SJSA1 (cell line): ENCODE measurements around the gene DPM3. TPM values are rescaled to one million over a fixed set of nuclear protein-coding genes. Genes with fewer than 3 reads are reported as not detected.

ENCODE experiments used
- DNase-seq, 2 experiments: peaks; one replicate each; pipeline ENCODE4 v3.0.0-alpha.2; 2015 to 2020; ENCODE audit warnings: low spot score in 2 of 2, low read depth in 1 of 2
- H3K27ac ChIP-seq: fragments of 250-450 bp; sonication (Bioruptor Pico); 2 replicates; pipeline ENCODE4 v1.5.1; 2020; ENCODE audit warnings: mild to moderate bottlenecking, moderate library complexity
- H3K27me3 ChIP-seq: fragments of 250-450 bp; sonication (Bioruptor Pico); replicated peaks from 2 replicates; pipeline ENCODE4 v1.5.1; 2020; ENCODE audit warnings: mild to moderate bottlenecking, moderate library complexity
- H3K36me3 ChIP-seq: fragments of 250-450 bp; sonication (Bioruptor Pico); 2 replicates; pipeline ENCODE4 v1.5.1; 2020; ENCODE audit warnings: mild to moderate bottlenecking
- H3K4me1 ChIP-seq: fragments of 250-450 bp; sonication (Bioruptor Pico); replicated peaks from 2 replicates; pipeline ENCODE4 v1.6.1; 2021; ENCODE audit warnings: mild to moderate bottlenecking
- H3K4me3 ChIP-seq: fragments of 250-450 bp; sonication (Bioruptor Pico); 2 replicates; pipeline ENCODE4 v1.5.1; 2020; ENCODE audit warnings: mild to moderate bottlenecking
- H3K9me3 ChIP-seq: fragments of 250-450 bp; sonication (Bioruptor Pico); replicated peaks from 2 replicates; pipeline ENCODE4 v1.5.1; 2020; ENCODE audit warnings: mild to moderate bottlenecking
- total RNA-seq: library from RNA; depleted of rRNA; stranded (reverse); fragments of >200 nt; shearing (Covaris generic); gene quantifications from 2 replicates; pipeline ENCODE4 v1.2.3, GENCODE V29; 2014; rRNA removed

DPM3 gene
- total RNA-seq, 1 experiment from 2014 or later = 40.7 TPM

- H3K27ac ChIP-seq = no peak overlapping the region
- no peaks in the 10 kb centered on the region for H3K4me1 ChIP-seq
- DNase-seq = no peak
- no peaks in the 10 kb centered on the region for H3K36me3 ChIP-seq
- no peak overlapping the region for H3K4me3 ChIP-seq
- no peaks in the 10 kb centered on the region for H3K27me3 ChIP-seq
- H3K9me3 ChIP-seq = no peaks in the 10 kb centered on the region
These were observed 37.0 kb downstream of the DPM3 start for GRCh38 chr1:155103325-155103724.

GRCh38 chr1:155099331-155099730 lies 41.0 kb downstream of the DPM3 start:
- H3K9me3 ChIP-seq = no peaks in the 10 kb centered on the region
- peaks cover 9% of the 10 kb centered on the region for H3K27me3 ChIP-seq
- no peak overlapping the region for H3K27ac ChIP-seq
- DNase-seq = no peak
- no peaks in the 10 kb centered on the region for H3K36me3 ChIP-seq
- no peaks in the 10 kb centered on the region for H3K4me1 ChIP-seq
- no peak overlapping the region for H3K4me3 ChIP-seq

DNA sequence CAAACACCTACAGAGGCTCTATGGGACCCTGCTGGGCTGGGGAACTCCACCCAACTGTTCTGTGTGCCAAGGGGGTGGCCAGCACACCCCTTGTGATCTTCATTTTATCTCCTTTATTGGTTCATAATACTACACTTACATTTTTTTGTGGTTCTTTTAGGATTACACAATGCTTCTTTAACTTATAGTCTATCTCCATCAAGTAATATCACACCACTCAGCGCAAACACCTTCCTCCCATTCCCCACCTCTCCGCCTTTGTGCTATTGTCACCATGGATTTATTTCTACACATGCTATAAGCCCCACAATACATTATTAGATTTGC lies 45.7 kb downstream of the DPM3 start:
- peaks cover 14% of the 10 kb centered on the region for H3K4me1 ChIP-seq
- H3K27ac ChIP-seq = no peak overlapping the region
- H3K27me3 ChIP-seq = peaks cover 9% of the 10 kb centered on the region
- no peak for DNase-seq
- no peak overlapping the region for H3K4me3 ChIP-seq
- no peaks in the 10 kb centered on the region for H3K9me3 ChIP-seq
- H3K36me3 ChIP-seq = no peaks in the 10 kb centered on the region

GRCh38 chr1:155093911-155094621 lies 46.3 kb downstream of the DPM3 start:
- peaks cover 9% of the 10 kb centered on the region for H3K27me3 ChIP-seq
- H3K4me1 ChIP-seq = peaks cover 14% of the 10 kb centered on the region
- no peaks in the 10 kb centered on the region for H3K9me3 ChIP-seq
- no peak overlapping the region for H3K27ac ChIP-seq
- H3K4me3 ChIP-seq = no peak overlapping the region
- DNase-seq = no peak
- no peaks in the 10 kb centered on the region for H3K36me3 ChIP-seq

GRCh38 chr1:155092641-155093040 lies 47.7 kb downstream of the DPM3 start:
- no peak overlapping the region for H3K4me3 ChIP-seq
- DNase-seq = no peak
- H3K36me3 ChIP-seq = no peaks in the 10 kb centered on the region
- H3K27ac ChIP-seq = no peak overlapping the region
- peaks cover 14% of the 10 kb centered on the region for H3K4me1 ChIP-seq
- no peaks in the 10 kb centered on the region for H3K9me3 ChIP-seq
- peaks cover 9% of the 10 kb centered on the region for H3K27me3 ChIP-seq

GRCh38 chr1:155092131-155092530 lies 48.2 kb downstream of the DPM3 start:
- Histone ChIP-seq H3K36me3 (no peaks in the 10 kb centered on the region), H3K9me3 (no peaks in the 10 kb centered on the region), H3K4me3 (no peak overlapping the region), H3K27ac (no peak overlapping the region), H3K27me3 (peaks cover 9% of the 10 kb centered on the region), H3K4me1 (peaks cover 19% of the 10 kb centered on the region)
- DNase-seq = no peak

DNA sequence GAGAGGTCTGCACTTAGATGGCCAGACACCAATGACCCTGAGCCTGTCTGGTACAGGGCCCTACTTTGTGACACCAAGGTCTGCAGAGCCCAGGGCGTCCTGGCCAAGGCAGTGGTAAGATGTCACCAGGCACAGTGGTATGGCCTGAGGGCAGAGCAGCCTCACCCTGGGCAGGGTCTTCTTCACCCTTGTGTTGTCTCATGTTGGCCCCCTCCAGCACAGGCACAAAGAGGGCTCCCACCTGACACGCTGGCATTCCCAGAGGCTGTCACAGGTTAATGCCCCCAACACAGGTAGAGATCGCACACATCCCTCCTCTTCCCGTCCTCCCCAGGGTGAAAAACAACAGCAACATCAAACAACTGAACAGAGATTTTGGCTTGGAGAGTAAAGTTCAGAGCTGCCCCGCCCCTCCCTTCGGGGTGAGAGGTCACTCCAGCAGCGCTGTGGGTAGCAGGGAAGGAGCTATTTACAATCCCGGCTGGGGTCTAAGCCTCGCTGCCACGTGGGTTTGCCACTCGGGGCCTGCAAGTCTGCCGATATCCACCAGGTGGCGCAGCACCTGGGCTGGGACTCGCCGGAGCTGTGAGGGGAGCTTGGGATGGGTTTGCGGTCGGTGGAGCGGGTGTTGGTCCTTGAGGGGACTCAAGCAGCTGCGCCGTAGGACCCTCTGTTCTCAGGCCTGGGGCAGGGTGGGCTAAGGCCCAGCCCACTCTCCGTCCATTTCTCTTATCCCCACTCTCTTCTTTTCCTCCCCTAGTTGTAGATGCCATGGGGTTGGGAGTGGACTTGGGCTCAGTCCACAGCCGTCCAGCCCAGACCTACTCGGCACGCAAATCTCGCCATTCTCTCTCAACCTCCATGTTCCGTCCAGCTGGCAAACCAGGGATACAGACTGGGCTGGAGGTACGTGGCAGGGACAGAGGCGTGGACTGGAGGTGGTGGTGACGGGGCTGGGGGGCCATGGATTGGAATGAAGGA lies 49.0 kb downstream of the DPM3 start:
- Histone ChIP-seq H3K27ac (no peak overlapping the region), H3K4me1 (peaks cover 27% of the 10 kb centered on the region), H3K9me3 (no peaks in the 10 kb centered on the region), H3K4me3 (no peak overlapping the region), H3K27me3 (peaks cover 9% of the 10 kb centered on the region), H3K36me3 (no peaks in the 10 kb centered on the region)
- peak; percentile 63 to 81 for DNase-seq

Other genes starting within 250 kb of the DPM3 start
- gene PMVK, start 203.8 kb downstream of the DPM3 start, total RNA-seq = 0.41 and 4.7 TPM in 2 replicates
- 25.2 and 30.2 TPM in 2 replicates for gene PBXIP1, start 184.4 kb downstream of the DPM3 start, total RNA-seq
- 18.0 and 20.0 TPM in 2 replicates for gene PYGO2, start 178.7 kb downstream of the DPM3 start, total RNA-seq
- gene SHC1, start 169.8 kb downstream of the DPM3 start, total RNA-seq = 101 and 155 TPM in 2 replicates
- 290 and 338 TPM in 2 replicates for gene CKS1B, start 165.8 kb downstream of the DPM3 start, total RNA-seq
- gene FLAD1, start 157.2 kb downstream of the DPM3 start, total RNA-seq = 15.4 and 23.7 TPM in 2 replicates
- not detected in 2 replicates for gene LENEP, start 146.9 kb downstream of the DPM3 start, total RNA-seq
- 15.3 and 24.5 TPM in 2 replicates for gene ZBTB7B, start 137.7 kb downstream of the DPM3 start, total RNA-seq
- gene DCST2, start 106.8 kb downstream of the DPM3 start, total RNA-seq = not detected in 2 replicates
- gene DCST1, start 106.7 kb downstream of the DPM3 start, total RNA-seq = not detected in 2 replicates
- gene ADAM15, start 89.2 kb downstream of the DPM3 start, total RNA-seq = 27.0 and 32.0 TPM in 2 replicates
- gene EFNA4, start 76.8 kb downstream of the DPM3 start, total RNA-seq = 4.7 and 4.8 TPM in 2 replicates
- gene EFNA3, start 61.7 kb downstream of the DPM3 start, total RNA-seq = 0.21 and 0.85 TPM in 2 replicates
- 0.89 and 0.91 TPM in 2 replicates for gene EFNA1, start 12.7 kb downstream of the DPM3 start, total RNA-seq
- gene SLC50A1, start 4.7 kb downstream of the DPM3 start, total RNA-seq = 9.9 and 23.4 TPM in 2 replicates
- gene KRTCAP2, start 32.8 kb upstream of the DPM3 start, total RNA-seq = 61.7 and 94.8 TPM in 2 replicates
- 0.21 and 1.1 TPM in 2 replicates for gene TRIM46, start 33.3 kb upstream of the DPM3 start, total RNA-seq
- 3.2 and 5.4 TPM in 2 replicates for gene THBS3, start 67.4 kb upstream of the DPM3 start, total RNA-seq
- 69.7 and 86.0 TPM in 2 replicates for gene MTX1, start 68.2 kb upstream of the DPM3 start, total RNA-seq
- 3.7 and 11.9 TPM in 2 replicates for gene ENTREP3, start 115.0 kb upstream of the DPM3 start, total RNA-seq
- gene SCAMP3, start 121.8 kb upstream of the DPM3 start, total RNA-seq = 54.6 and 55.9 TPM in 2 replicates
- gene CLK2, start 133.0 kb upstream of the DPM3 start, total RNA-seq = 13.0 and 13.7 TPM in 2 replicates
- 0.97 and 2.5 TPM in 2 replicates for gene HCN3, start 136.9 kb upstream of the DPM3 start, total RNA-seq
- gene PKLR, start 160.9 kb upstream of the DPM3 start, total RNA-seq = not detected in 2 replicates
- gene FDPS, start 168.3 kb upstream of the DPM3 start, total RNA-seq = 205 and 232 TPM in 2 replicates
- gene RUSC1, start 180.4 kb upstream of the DPM3 start, total RNA-seq = 39.8 and 40.9 TPM in 2 replicates